Activated naive CD4-positive, alpha-beta T cell treated with anti-CD3 and anti-CD28 coated beads, Interleukin-2, amount 50 U/mL, for 24 hours (primary cell): ENCODE results near the gene CD2AP.
"Not testable (repeated sequence)": the region's sequence is repeated elsewhere in the genome, so short reads cannot be mapped to it uniquely, and the experiment has no call there.

ENCODE experiments used
- H3K27ac Mint-ChIP-seq: one replicate; pipeline ENCODE4 v1.8.0; 2021; ENCODE audit warnings: mild to moderate bottlenecking, mixed read lengths
- H3K27me3 Mint-ChIP-seq: one replicate; pipeline ENCODE4 v1.8.0; 2021; ENCODE audit warnings: mixed read lengths
- H3K36me3 Mint-ChIP-seq: one replicate; pipeline ENCODE4 v1.8.0; 2021; ENCODE audit warnings: mixed read lengths
- H3K4me1 Mint-ChIP-seq: one replicate; pipeline ENCODE4 v1.8.0; 2021; ENCODE audit warnings: mixed read lengths
- H3K4me3 Mint-ChIP-seq: one replicate; pipeline ENCODE4 v1.8.0; 2021; ENCODE audit warnings: mild to moderate bottlenecking, mixed read lengths
- H3K9me3 Mint-ChIP-seq: one replicate; pipeline ENCODE4 v1.8.0; 2021; ENCODE audit warnings: mixed read lengths

CD2AP gene

GRCh38 chr6:47621838-47622449 lies 144.4 kb downstream of the CD2AP start:
- Mint-ChIP-seq H3K27ac (no peak overlapping the region), H3K36me3 (peaks cover 37% of the 10 kb centered on the region), H3K9me3 (no peaks in the 10 kb centered on the region), H3K27me3 (no peaks in the 10 kb centered on the region), H3K4me1 (peaks cover 4% of the 10 kb centered on the region), H3K4me3 (no peak overlapping the region)

GRCh38 chr6:47626782-47627181 lies 149.2 kb downstream of the CD2AP start:
- peak overlapping the region; percentile 46 for H3K27ac Mint-ChIP-seq
- no peaks in the 10 kb centered on the region for H3K27me3 Mint-ChIP-seq
- no peak overlapping the region for H3K4me3 Mint-ChIP-seq

GRCh38 chr6:47628448-47629272 lies 151.1 kb downstream of the CD2AP start:
- Mint-ChIP-seq H3K4me1 (peaks cover 24% of the 10 kb centered on the region), H3K9me3 (no peaks in the 10 kb centered on the region), H3K36me3 (no peaks in the 10 kb centered on the region), H3K27me3 (no peaks in the 10 kb centered on the region), H3K4me3 (no peak overlapping the region), H3K27ac (peak overlapping the region; percentile 35)

More at GRCh38 chr6:47626782-47627181, 149.2 kb downstream of the CD2AP start:
- Mint-ChIP-seq H3K9me3 (no peaks in the 10 kb centered on the region), H3K36me3 (peaks cover 9% of the 10 kb centered on the region), H3K4me1 (peaks cover 20% of the 10 kb centered on the region)

GRCh38 chr6:47629954-47630353 lies 152.4 kb downstream of the CD2AP start:
- Mint-ChIP-seq H3K27ac (no peak overlapping the region), H3K4me3 (no peak overlapping the region), H3K27me3 (no peaks in the 10 kb centered on the region), H3K9me3 (no peaks in the 10 kb centered on the region), H3K4me1 (peaks cover 24% of the 10 kb centered on the region), H3K36me3 (no peaks in the 10 kb centered on the region)

- Mint-ChIP-seq H3K4me3 (no peak overlapping the region), H3K27ac (no peak overlapping the region), H3K27me3 (no peaks in the 10 kb centered on the region), H3K9me3 (no peaks in the 10 kb centered on the region), H3K4me1 (peaks cover 24% of the 10 kb centered on the region), H3K36me3 (no peaks in the 10 kb centered on the region)
These were observed 153.0 kb downstream of the CD2AP start for GRCh38 chr6:47630587-47630986.

- Mint-ChIP-seq H3K4me3 (no peak overlapping the region), H3K9me3 (no peaks in the 10 kb centered on the region), H3K4me1 (peaks cover 24% of the 10 kb centered on the region), H3K27ac (no peak overlapping the region), H3K27me3 (no peaks in the 10 kb centered on the region), H3K36me3 (no peaks in the 10 kb centered on the region)
These were observed 153.7 kb downstream of the CD2AP start for GRCh38 chr6:47631269-47631772.

GRCh38 chr6:47631797-47632196 lies 154.2 kb downstream of the CD2AP start:
- no peaks in the 10 kb centered on the region for H3K27me3 Mint-ChIP-seq
- no peaks in the 10 kb centered on the region for H3K36me3 Mint-ChIP-seq
- peaks cover 21% of the 10 kb centered on the region for H3K4me1 Mint-ChIP-seq
- no peaks in the 10 kb centered on the region for H3K9me3 Mint-ChIP-seq
- no peak overlapping the region for H3K4me3 Mint-ChIP-seq
- no peak overlapping the region for H3K27ac Mint-ChIP-seq

GRCh38 chr6:47633141-47633540 lies 155.6 kb downstream of the CD2AP start:
- no peak overlapping the region for H3K4me3 Mint-ChIP-seq
- H3K27me3 Mint-ChIP-seq, result no peaks in the 10 kb centered on the region
- peaks cover 10% of the 10 kb centered on the region for H3K4me1 Mint-ChIP-seq
- H3K36me3 Mint-ChIP-seq, result no peaks in the 10 kb centered on the region
- H3K27ac Mint-ChIP-seq, result no peak overlapping the region
- H3K9me3 Mint-ChIP-seq, result no peaks in the 10 kb centered on the region

GRCh38 chr6:47634210-47635047 lies 156.8 kb downstream of the CD2AP start:
- Mint-ChIP-seq H3K4me1 (peaks cover 10% of the 10 kb centered on the region), H3K4me3 (no peak overlapping the region), H3K9me3 (no peaks in the 10 kb centered on the region), H3K27ac (no peak overlapping the region), H3K36me3 (no peaks in the 10 kb centered on the region), H3K27me3 (no peaks in the 10 kb centered on the region)

- H3K4me3 Mint-ChIP-seq, result no peak overlapping the region
- H3K27ac Mint-ChIP-seq, result no peak overlapping the region
- peaks cover 3% of the 10 kb centered on the region for H3K27me3 Mint-ChIP-seq
- no peaks in the 10 kb centered on the region for H3K36me3 Mint-ChIP-seq
- peaks cover under 1% of the 10 kb centered on the region for H3K9me3 Mint-ChIP-seq
- no peaks in the 10 kb centered on the region for H3K4me1 Mint-ChIP-seq
These were observed 169.1 kb downstream of the CD2AP start for GRCh38 chr6:47646689-47647088.

- no peaks in the 10 kb centered on the region for H3K9me3 Mint-ChIP-seq
- no peaks in the 10 kb centered on the region for H3K36me3 Mint-ChIP-seq
- H3K27me3 Mint-ChIP-seq, result peaks cover 3% of the 10 kb centered on the region
- H3K27ac Mint-ChIP-seq, result no peak overlapping the region
- no peaks in the 10 kb centered on the region for H3K4me1 Mint-ChIP-seq
- H3K4me3 Mint-ChIP-seq, result no peak overlapping the region
These were observed 169.6 kb downstream of the CD2AP start for GRCh38 chr6:47647188-47647587.

- H3K4me3 Mint-ChIP-seq, H3K27me3 Mint-ChIP-seq, H3K4me1 Mint-ChIP-seq, H3K9me3 Mint-ChIP-seq, H3K27ac Mint-ChIP-seq, H3K36me3 Mint-ChIP-seq: not testable (repeated sequence)
These were observed 170.0 kb downstream of the CD2AP start for GRCh38 chr6:47647626-47648025.

- Mint-ChIP-seq H3K27me3 (peaks cover 3% of the 10 kb centered on the region), H3K9me3 (no peaks in the 10 kb centered on the region), H3K4me1 (no peaks in the 10 kb centered on the region), H3K27ac (no peak overlapping the region), H3K4me3 (no peak overlapping the region), H3K36me3 (no peaks in the 10 kb centered on the region)
These were observed 170.4 kb downstream of the CD2AP start for GRCh38 chr6:47648031-47648430.

GRCh38 chr6:47650553-47651432 lies 173.2 kb downstream of the CD2AP start:
- H3K36me3 Mint-ChIP-seq, result no peaks in the 10 kb centered on the region
- no peak overlapping the region for H3K27ac Mint-ChIP-seq
- no peaks in the 10 kb centered on the region for H3K27me3 Mint-ChIP-seq
- no peaks in the 10 kb centered on the region for H3K9me3 Mint-ChIP-seq
- H3K4me3 Mint-ChIP-seq, result no peak overlapping the region
- H3K4me1 Mint-ChIP-seq, result no peaks in the 10 kb centered on the region

- Mint-ChIP-seq H3K27me3 (no peaks in the 10 kb centered on the region), H3K27ac (no peak overlapping the region), H3K36me3 (no peaks in the 10 kb centered on the region), H3K4me3 (no peak overlapping the region), H3K4me1 (no peaks in the 10 kb centered on the region), H3K9me3 (no peaks in the 10 kb centered on the region)
These were observed 173.9 kb downstream of the CD2AP start for GRCh38 chr6:47651505-47651944.
